ENCODE data around the gene MPC1. TPM values are rescaled to one million over a fixed set of nuclear protein-coding genes. Genes with fewer than 3 reads are reported as not detected.

Gene MPC1
- total RNA-seq, 4 donors from 2014 or later = 31.9 to 54.0 (median 42.5) TPM

DNA sequence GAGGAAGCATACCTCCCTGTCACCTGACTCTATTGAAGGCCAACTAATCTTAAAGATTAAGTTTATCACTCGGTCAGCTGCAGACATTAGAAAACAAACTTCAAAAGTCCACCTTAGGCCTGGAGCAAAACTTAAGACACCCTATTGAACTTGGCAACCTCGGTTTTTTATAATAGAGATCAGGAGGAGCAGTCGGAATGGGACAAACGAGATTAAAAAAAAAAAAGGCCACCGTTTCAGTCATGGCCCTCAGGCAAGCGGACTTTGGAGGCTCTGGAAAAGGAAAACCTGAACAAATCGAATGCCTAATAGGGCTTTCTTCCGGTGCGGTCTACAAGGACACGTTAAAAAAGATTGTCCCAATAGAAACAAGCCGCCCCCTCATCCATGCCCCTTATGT lies 67.3 kb downstream of the MPC1 start:
- WGBS = 82% methylated on average over 11 of the region's 11 CpGs
- TF ChIP-seq EP300 (IDR thresholded peaks at IDR 0.05) = no peak
- TF ChIP-seq POLR2AphosphoS5 (IDR thresholded peaks at IDR 0.05) = no peak
- TF ChIP-seq POLR2A (IDR thresholded peaks at IDR 0.05) = no peak
- TF ChIP-seq, protein P1, sequence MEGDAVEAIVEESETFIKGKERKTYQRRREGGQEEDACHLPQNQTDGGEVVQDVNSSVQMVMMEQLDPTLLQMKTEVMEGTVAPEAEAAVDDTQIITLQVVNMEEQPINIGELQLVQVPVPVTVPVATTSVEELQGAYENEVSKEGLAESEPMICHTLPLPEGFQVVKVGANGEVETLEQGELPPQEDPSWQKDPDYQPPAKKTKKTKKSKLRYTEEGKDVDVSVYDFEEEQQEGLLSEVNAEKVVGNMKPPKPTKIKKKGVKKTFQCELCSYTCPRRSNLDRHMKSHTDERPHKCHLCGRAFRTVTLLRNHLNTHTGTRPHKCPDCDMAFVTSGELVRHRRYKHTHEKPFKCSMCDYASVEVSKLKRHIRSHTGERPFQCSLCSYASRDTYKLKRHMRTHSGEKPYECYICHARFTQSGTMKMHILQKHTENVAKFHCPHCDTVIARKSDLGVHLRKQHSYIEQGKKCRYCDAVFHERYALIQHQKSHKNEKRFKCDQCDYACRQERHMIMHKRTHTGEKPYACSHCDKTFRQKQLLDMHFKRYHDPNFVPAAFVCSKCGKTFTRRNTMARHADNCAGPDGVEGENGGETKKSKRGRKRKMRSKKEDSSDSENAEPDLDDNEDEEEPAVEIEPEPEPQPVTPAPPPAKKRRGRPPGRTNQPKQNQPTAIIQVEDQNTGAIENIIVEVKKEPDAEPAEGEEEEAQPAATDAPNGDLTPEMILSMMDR (IDR thresholded peaks at IDR 0.05) = no peak

More for the DNA sequence above, 67.3 kb downstream of the MPC1 start:
- H3K36me3 ChIP-seq = peaks cover 5% of the 10 kb centered on the region
- H3K9me3 ChIP-seq = no peaks in the 10 kb centered on the region
- no peak overlapping the region for H3K4me3 ChIP-seq
- no peaks in the 10 kb centered on the region for H3K27me3 ChIP-seq
- DNase-seq (ENCODE audit: low spot score in 2 of 2) = no peak
- no peak overlapping the region for H3K27ac ChIP-seq
- no peaks in the 10 kb centered on the region for H3K4me1 ChIP-seq

Other genes starting within 250 kb of the MPC1 start
- not detected for gene TBXT, start 215.1 kb downstream of the MPC1 start, total RNA-seq
- gene PRR18, start 74.5 kb downstream of the MPC1 start, total RNA-seq = not detected
- 10 to 100 TPM; 26.0 to 55.0 (median 33.2) TPM for gene SFT2D1, start 40.4 kb downstream of the MPC1 start, total RNA-seq
- gene RAMACL, start 203.7 kb upstream of the MPC1 start, total RNA-seq = 1 to 10 TPM; 1.0 to 3.6 (median 1.1) TPM
- gene RPS6KA2, start 244.3 kb upstream of the MPC1 start, total RNA-seq = 10 to 100 TPM; 24.2 to 38.5 (median 32.3) TPM